ENCODE results near the gene UBA52. TPM values are rescaled to one million over a fixed set of nuclear protein-coding genes. Genes with fewer than 3 reads are reported as not detected.
A peak's percentile ranks its signal among the peaks of the same experiment; 100 is the strongest.

Gene UBA52
- total and polyA plus RNA-seq, 10 of the 15 experiments (the other 5 are each of a cell fraction or from before 2014, with no cell fraction given): 1,131 to 2,392 (median 1,645) TPM

DNA sequence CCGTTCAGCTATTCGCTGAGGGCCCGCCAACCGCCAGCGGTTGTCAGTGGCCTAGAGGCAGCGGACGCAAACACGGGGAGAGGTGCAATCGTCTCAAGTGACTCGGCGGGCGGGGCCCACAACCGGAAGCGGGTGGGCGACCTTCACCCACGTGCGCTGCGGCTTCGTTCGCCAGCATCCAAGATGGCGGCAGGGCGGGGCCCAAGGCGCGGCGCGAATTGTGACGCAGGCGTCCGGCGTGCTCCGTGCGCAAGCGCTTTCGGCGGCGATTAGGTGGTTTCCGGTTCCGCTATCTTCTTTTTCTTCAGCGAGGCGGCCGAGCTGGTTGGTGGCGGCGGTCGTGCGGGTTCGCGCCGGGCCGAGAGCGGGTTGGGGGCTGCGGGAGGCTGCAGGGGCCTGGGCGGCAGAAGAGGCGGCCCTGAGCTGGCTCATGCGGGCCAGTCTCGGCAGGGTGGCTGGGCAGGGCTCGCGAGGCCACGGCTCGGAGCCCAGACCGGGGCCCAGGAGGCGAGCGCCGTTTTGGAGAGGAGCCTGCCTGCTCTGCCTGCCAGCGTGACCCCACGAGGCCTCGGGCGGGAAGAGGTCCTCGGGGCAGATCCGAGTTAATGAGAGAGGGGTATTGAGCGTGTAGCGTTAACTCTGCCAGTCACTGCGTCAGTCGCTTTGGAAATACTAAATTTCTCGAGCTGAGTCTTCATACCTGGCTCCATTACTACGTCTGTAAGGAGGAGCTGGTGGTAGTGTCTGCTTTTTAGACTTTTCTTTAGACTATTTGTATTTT, at the start of gene UBA52 (continued):
- TF ChIP-seq HSF1 (IDR thresholded peaks at IDR 0.05; ENCODE audit: low read depth, low read length) (no peak), ETV6 (conservative IDR thresholded peaks at IDR 0.05 in 1 of 2, IDR thresholded peaks at IDR 0.05 in 1 of 2; ENCODE audit: borderline replicate concordance in 1 of 2, low read depth in 1 of 2) (no peak), DPF2 (IDR thresholded peaks at IDR 0.05) (peak; percentile 81), EED (IDR thresholded peaks at IDR 0.05; ENCODE audit: low read depth) (no peak; the same call in 1 of the 2 replicates), ZNF622 (IDR thresholded peaks at IDR 0.05) (no peak), SRF (IDR thresholded peaks at IDR 0.05; ENCODE audit: low read depth in 2 of 2, low read length in 2 of 2) (0 out of 4 replicates have a peak, but pooled peaks of 1 of the 2 experiments have one; percentile 12), SREBF2 (IDR thresholded peaks at IDR 0.05; ENCODE audit: low read length) (no peak), ESRRA (IDR thresholded peaks at IDR 0.05; ENCODE audit: low read length) (0 out of 2 replicates have a peak, but pooled peaks have one; percentile 32), JUND (IDR thresholded peaks at IDR 0.05; ENCODE audit: low read depth, low read length) (0 out of 2 replicates have a peak, but pooled peaks have one; percentile 25), POU2F2 (IDR thresholded peaks at IDR 0.05; ENCODE audit: borderline replicate concordance, low read depth, low read length) (peak; percentile 75), E2F8 (IDR thresholded peaks at IDR 0.05; ENCODE audit: low read depth, partially characterized antibody) (peak; percentile 70), NRF1 (conservative IDR thresholded peaks at IDR 0.05; ENCODE audit: low read depth, low read length) (peak; percentile 81), HDAC6 (IDR thresholded peaks at IDR 0.05; ENCODE audit: unreplicated experiment) (no peak), CREM (IDR thresholded peaks at IDR 0.05; ENCODE audit: low read depth) (peak; percentile 97), HDAC2 (IDR thresholded peaks at IDR 0.05) (no peak), MXI1 (IDR thresholded peaks at IDR 0.05; ENCODE audit: low read depth, low read length) (peak; percentile 97), MEF2A (IDR thresholded peaks at IDR 0.05; ENCODE audit: insufficient read depth, low read depth, low read length) (0 out of 2 replicates have a peak, but pooled peaks have one; percentile 14), IRF4 (IDR thresholded peaks at IDR 0.05; ENCODE audit: low read depth, low read length) (0 out of 2 replicates have a peak, but pooled peaks have one; percentile 22)
- TF ChIP-seq, protein P1, sequence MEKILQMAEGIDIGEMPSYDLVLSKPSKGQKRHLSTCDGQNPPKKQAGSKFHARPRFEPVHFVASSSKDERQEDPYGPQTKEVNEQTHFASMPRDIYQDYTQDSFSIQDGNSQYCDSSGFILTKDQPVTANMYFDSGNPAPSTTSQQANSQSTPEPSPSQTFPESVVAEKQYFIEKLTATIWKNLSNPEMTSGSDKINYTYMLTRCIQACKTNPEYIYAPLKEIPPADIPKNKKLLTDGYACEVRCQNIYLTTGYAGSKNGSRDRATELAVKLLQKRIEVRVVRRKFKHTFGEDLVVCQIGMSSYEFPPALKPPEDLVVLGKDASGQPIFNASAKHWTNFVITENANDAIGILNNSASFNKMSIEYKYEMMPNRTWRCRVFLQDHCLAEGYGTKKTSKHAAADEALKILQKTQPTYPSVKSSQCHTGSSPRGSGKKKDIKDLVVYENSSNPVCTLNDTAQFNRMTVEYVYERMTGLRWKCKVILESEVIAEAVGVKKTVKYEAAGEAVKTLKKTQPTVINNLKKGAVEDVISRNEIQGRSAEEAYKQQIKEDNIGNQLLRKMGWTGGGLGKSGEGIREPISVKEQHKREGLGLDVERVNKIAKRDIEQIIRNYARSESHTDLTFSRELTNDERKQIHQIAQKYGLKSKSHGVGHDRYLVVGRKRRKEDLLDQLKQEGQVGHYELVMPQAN (conservative IDR thresholded peaks at IDR 0.05): peak; percentile 94
- TF ChIP-seq, protein P2, sequence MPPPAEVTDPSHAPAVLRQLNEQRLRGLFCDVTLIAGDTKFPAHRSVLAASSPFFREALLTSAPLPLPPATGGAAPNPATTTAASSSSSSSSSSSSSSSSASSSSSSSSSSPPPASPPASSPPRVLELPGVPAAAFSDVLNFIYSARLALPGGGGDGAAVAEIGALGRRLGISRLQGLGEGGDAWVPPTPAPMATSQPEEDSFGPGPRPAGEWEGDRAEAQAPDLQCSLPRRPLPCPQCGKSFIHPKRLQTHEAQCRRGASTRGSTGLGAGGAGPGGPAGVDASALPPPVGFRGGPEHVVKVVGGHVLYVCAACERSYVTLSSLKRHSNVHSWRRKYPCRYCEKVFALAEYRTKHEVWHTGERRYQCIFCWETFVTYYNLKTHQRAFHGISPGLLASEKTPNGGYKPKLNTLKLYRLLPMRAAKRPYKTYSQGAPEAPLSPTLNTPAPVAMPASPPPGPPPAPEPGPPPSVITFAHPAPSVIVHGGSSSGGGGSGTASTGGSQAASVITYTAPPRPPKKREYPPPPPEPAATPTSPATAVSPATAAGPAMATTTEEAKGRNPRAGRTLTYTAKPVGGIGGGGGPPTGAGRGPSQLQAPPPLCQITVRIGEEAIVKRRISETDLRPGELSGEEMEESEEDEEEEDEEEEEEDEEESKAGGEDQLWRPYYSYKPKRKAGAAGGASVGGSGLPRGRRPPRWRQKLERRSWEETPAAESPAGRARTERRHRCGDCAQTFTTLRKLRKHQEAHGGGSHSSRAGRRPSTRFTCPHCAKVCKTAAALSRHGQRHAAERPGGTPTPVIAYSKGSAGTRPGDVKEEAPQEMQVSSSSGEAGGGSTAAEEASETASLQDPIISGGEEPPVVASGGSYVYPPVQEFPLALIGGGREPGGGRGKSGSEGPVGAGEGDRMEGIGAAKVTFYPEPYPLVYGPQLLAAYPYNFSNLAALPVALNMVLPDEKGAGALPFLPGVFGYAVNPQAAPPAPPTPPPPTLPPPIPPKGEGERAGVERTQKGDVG (CRISPR knock-in tag; IDR thresholded peaks at IDR 0.05): no peak
